BLaER1 treated with 17β-estradiol and CSF1 and Interleukin-3, amounts not matched to agents 10 nM and 100 nM (cell line): ENCODE data around the gene HES5.

Source experiments
- H3K27ac ChIP-seq, 11 experiments: shearing (Covaris generic); formaldehyde crosslinking; 2 replicates each; pipeline ENCODE4 v1.8.1; 2022
- H3K27me3 ChIP-seq, 11 experiments: shearing (Covaris generic); formaldehyde crosslinking; 2 replicates each; pipeline ENCODE4 v1.8.1; 2022
- H3K36me3 ChIP-seq, 11 experiments: shearing (Covaris generic); formaldehyde crosslinking; 2 replicates each; pipeline ENCODE4 v1.8.1; 2022
- H3K4me1 ChIP-seq, 10 experiments: shearing (Covaris generic); formaldehyde crosslinking; 2 replicates each; pipeline ENCODE4 v1.8.1; 2022
- H3K4me2 ChIP-seq, 11 experiments: shearing (Covaris generic); formaldehyde crosslinking; 2 replicates each; pipeline ENCODE4 v1.8.1; 2022
- H3K4me3 ChIP-seq, 10 experiments: shearing (Covaris generic); formaldehyde crosslinking; 2 replicates each; pipeline ENCODE4 v1.8.1; 2022
- H3K9ac ChIP-seq, 11 experiments: shearing (Covaris generic); formaldehyde crosslinking; 2 replicates each; pipeline ENCODE4 v1.8.1; 2022
- H3K9me3 ChIP-seq, 11 experiments: shearing (Covaris generic); formaldehyde crosslinking; replicated peaks in 1 of 11; 2 replicates each; pipeline ENCODE4 v1.8.1; 2022
- H4K20me1 ChIP-seq, 11 experiments: shearing (Covaris generic); formaldehyde crosslinking; 2 replicates each; pipeline ENCODE4 v1.8.1; 2022
- Cebpa-rat ChIP-seq, 11 experiments: shearing (Covaris generic); IDR thresholded peaks; 2 replicates each; pipeline ENCODE4 v1.8.1; 2022

HES5 gene

DNA sequence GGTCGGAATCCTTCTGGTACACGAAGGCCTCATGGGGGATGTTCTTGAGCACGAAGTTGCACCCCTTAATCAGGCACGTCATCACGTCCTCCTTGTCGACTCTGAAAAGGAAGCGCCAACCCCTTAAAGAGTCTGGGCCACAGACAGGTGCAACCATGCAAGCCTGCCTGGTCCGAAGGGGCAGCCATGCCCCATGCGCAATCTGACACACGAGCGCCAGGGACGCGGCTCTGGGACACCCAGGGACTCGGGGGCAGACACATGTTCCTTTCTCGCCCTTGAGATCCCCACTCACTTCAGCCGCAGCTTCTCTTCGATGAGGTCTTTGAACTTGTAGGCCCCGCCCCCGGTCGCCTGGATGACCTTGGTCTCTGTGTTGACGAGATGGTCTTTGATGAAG, 9.3 kb downstream of the HES5 start:
- H3K4me2 ChIP-seq, result peak overlapping the region in 8 of 11 experiments; percentile 25 to 98 (median 58); a peak in 15 of 22 replicates
- no peak overlapping the region for H3K9ac ChIP-seq
- peaks cover 46 to 72% (median 57%) of the 10 kb centered on the region in 11 experiments for H3K36me3 ChIP-seq
- no peaks in the 10 kb centered on the region for H3K9me3 ChIP-seq
- no peak overlapping the region for H3K27ac ChIP-seq
- H4K20me1 ChIP-seq, result peaks cover 87 to 100% (median 98%) of the 10 kb centered on the region in 11 experiments
- H3K4me1 ChIP-seq, result peaks cover 21 to 97% (median 87%) of the 10 kb centered on the region in 10 experiments
- no peak overlapping the region for H3K4me3 ChIP-seq
- no peak for TF ChIP-seq Cebpa-rat (IDR thresholded peaks at IDR 0.05)
- H3K27me3 ChIP-seq, result no peaks in the 10 kb centered on the region

DNA sequence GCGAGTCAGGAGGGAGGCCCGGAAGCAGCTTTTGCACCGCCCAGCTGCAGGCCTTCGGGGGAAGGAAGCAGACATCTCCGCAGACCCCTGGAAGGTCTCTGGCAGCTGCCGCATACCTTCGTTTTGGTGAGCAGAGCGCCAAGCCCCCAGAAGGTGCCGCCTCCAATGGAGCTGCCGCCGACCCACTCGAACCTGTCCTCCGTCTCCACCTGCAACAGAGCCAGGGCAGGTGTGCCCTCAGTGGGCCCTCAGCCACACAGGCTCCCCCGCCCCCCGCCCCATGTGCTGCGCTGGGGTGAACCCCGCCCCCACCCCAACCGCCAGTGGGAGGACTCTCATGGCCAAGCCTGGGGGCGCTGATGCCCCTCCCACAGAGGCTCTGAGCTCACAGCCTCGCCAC, 9.9 kb downstream of the HES5 start:
- TF ChIP-seq Cebpa-rat (IDR thresholded peaks at IDR 0.05), result no peak
- Histone ChIP-seq H4K20me1 (peaks cover 81 to 100% (median 98%) of the 10 kb centered on the region in 11 experiments), H3K4me3 (peak overlapping the region in 1 of 10 experiments; percentile 6; a peak in 1 of 20 replicates), H3K27me3 (no peaks in the 10 kb centered on the region), H3K36me3 (peaks cover 52 to 78% (median 63%) of the 10 kb centered on the region in 11 experiments), H3K4me2 (peak overlapping the region; percentile 7 to 87 (median 73); a peak in 20 of 22 replicates), H3K4me1 (peaks cover 18 to 91% (median 82%) of the 10 kb centered on the region in 10 experiments), H3K27ac (peak overlapping the region in 1 of 11 experiments; percentile 49; a peak in 1 of 22 replicates), H3K9ac (peak overlapping the region in 3 of 11 experiments; percentile 5 to 37 (median 27); a peak in 2 of 22 replicates), H3K9me3 (no peaks in the 10 kb centered on the region)

DNA sequence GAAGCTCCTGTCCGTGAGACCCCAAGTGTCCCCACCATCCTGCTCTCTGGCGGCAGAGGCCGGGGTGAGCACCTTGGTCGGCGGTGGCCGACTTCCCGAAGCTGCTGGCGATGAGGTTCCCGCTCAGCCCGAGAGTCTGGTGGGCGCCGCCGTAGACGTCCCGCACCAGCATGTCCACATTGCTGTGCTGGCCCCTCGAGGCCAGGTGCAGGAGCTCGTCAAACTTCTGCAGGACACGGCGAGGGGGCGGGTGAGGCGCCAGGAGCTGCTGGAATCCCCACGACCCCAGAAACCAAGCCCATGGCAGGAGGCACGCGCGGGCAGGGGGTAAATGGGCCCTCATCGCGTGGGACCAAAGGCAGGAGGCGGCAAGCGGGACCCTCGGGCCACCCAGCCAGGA, 10.3 kb downstream of the HES5 start:
- no peak for TF ChIP-seq Cebpa-rat (IDR thresholded peaks at IDR 0.05)
- Histone ChIP-seq H4K20me1 (peaks cover 77 to 100% (median 98%) of the 10 kb centered on the region in 11 experiments), H3K4me2 (peak overlapping the region; percentile 7 to 87 (median 73); a peak in 20 of 22 replicates), H3K27me3 (no peaks in the 10 kb centered on the region), H3K9me3 (no peaks in the 10 kb centered on the region), H3K27ac (peak overlapping the region in 3 of 11 experiments; percentile 22 to 49 (median 23); a peak in 2 of 22 replicates), H3K36me3 (peaks cover 57 to 83% (median 67%) of the 10 kb centered on the region in 11 experiments), H3K4me1 (peaks cover 13 to 86% (median 78%) of the 10 kb centered on the region in 10 experiments), H3K9ac (peak overlapping the region in 8 of 11 experiments; percentile 5 to 38 (median 28); a peak in 7 of 22 replicates), H3K4me3 (peak overlapping the region in 2 of 10 experiments; percentile 6 to 11; a peak in 1 of 20 replicates)

DNA sequence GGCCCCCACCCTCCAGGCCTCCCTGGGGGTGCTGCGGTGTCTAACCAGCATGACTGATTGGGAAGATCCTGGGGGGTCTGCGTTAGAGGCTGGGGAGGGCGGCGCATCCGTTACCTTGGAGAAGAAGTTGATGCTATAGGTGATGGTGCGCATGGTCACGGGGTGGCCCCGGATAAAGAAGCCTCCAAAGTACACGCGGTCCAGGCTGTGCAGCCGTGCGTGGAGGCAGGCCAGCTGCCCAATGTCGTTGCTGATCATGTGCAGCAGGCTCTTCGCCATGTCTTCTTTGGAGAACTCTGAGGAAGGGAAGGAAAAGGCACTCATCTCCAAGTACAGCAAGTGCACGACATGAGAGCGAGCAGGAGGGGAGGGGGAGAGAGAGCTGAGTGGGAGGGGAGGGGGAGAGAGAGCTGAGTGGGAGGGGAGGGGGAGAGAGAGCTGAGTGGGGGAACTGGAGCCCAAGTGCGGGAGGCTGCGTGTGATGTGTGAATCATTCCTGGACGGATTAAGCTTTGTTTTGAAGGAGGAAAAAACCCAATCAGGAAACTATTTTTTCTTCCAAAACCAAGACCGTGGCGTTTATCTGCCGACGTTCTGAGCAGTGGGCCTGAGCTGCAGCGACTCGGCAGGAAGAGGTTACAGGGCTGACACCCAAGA, 10.9 kb downstream of the HES5 start:
- Histone ChIP-seq H3K27ac (peak overlapping the region in 3 of 11 experiments; percentile 22 to 49 (median 23); a peak in 2 of 22 replicates), H3K4me2 (peak overlapping the region in 10 of 11 experiments; percentile 7 to 87 (median 75); a peak in 18 of 22 replicates), H3K27me3 (no peaks in the 10 kb centered on the region), H3K9ac (peak overlapping the region in 7 of 11 experiments; percentile 5 to 38 (median 28); a peak in 6 of 22 replicates), H3K4me3 (peak overlapping the region in 2 of 10 experiments; percentile 6 to 11; a peak in 1 of 20 replicates), H4K20me1 (peaks cover 71 to 97% (median 93%) of the 10 kb centered on the region in 11 experiments), H3K36me3 (peaks cover 59 to 86% (median 71%) of the 10 kb centered on the region in 11 experiments), H3K9me3 (no peaks in the 10 kb centered on the region), H3K4me1 (peaks cover 8 to 80% (median 72%) of the 10 kb centered on the region in 10 experiments)
- no peak for TF ChIP-seq Cebpa-rat (IDR thresholded peaks at IDR 0.05)

DNA sequence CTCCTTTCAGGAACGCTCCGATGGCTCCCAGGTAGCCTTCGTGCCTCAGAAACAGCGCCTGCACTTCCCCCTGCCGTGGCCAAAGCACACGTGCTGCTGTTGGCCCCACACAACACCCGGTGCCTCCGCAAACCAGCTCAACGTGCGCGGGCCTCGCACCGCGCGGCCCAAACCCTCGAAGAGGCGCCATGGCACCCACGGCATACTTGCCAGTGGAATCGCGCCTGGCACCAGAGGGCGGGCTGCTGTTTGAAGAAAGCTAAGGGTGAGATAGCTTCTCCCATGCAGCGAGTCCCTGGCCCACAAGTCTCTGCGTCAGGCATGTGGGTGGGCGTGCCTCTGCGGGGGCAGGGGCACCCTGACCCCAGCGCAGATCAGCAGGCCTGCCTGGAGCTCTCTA, 11.5 kb downstream of the HES5 start:
- no peaks in the 10 kb centered on the region for H3K27me3 ChIP-seq
- peak overlapping the region in 8 of 11 experiments; percentile 39 to 87 (median 75); a peak in 16 of 22 replicates for H3K4me2 ChIP-seq
- H4K20me1 ChIP-seq, result peaks cover 70 to 97% (median 91%) of the 10 kb centered on the region in 11 experiments
- H3K9ac ChIP-seq, result 0 out of 22 replicates have a peak overlapping the region, but pooled peaks of 2 of the 11 experiments have one; percentile 12 to 27
- no peaks in the 10 kb centered on the region for H3K9me3 ChIP-seq
- no peak overlapping the region for H3K4me3 ChIP-seq
- TF ChIP-seq Cebpa-rat (IDR thresholded peaks at IDR 0.05), result no peak
- peaks cover 1 to 74% (median 66%) of the 10 kb centered on the region in 10 experiments for H3K4me1 ChIP-seq
- H3K27ac ChIP-seq, result no peak overlapping the region; a peak in 1 of 22 replicates
- peaks cover 65 to 88% (median 77%) of the 10 kb centered on the region in 11 experiments for H3K36me3 ChIP-seq

DNA sequence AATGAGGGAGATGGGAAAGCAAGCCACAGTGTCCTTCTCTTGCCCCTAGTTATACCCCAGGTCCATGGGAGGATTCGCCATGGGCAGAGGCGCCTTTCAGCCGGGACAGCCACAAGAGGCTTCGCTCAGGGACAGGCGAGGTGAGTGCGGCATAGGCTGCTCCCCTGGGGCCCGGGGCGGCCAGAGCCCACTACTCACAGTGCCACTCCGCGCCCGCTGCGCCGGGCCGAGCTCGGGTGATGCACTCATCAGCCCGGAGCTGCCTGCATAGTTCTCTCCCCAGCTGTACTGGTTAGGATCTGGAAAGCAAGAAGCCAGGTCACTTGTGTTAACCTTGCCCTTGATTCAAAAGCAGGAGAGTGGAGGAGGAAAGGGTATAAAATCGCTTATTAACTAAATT, 12.1 kb downstream of the HES5 start:
- H3K36me3 ChIP-seq, result peaks cover 71 to 91% (median 83%) of the 10 kb centered on the region in 11 experiments

DNA sequence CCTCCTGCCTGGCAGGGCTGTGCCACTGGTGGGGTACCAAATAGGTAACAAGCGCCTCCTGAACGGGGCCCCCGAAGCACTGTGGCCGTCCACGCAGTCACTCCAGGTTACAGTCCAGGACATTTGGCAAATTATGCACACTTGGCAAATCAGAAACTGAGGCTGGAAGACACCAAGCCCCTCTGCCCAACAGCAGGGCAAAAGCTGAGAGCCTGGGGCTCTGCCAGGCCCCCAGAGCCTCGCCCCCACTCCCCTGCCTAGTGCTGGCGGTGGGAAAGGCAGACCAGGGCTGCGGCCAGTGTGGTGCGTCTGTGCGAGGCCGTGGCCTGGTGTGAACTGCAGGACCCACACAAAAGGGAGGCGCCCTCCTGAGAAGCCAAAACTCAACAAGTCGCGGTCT, 13.1 kb downstream of the HES5 start:
- Histone ChIP-seq H3K27ac (no peak overlapping the region), H3K4me2 (peak overlapping the region in 7 of 11 experiments; percentile 62 to 87 (median 77); a peak in 12 of 22 replicates), H3K9me3 (no peaks in the 10 kb centered on the region), H3K4me1 (peaks cover 0 to 58% (median 51%) of the 10 kb centered on the region in 10 experiments; a peak in 18 of 20 replicates), H3K27me3 (no peaks in the 10 kb centered on the region), H3K4me3 (no peak overlapping the region), H3K9ac (peak overlapping the region in 4 of 11 experiments; percentile 12 to 41 (median 22); a peak in 3 of 22 replicates), H4K20me1 (peaks cover 56 to 97% (median 91%) of the 10 kb centered on the region in 11 experiments), H3K36me3 (peaks cover 81 to 95% (median 93%) of the 10 kb centered on the region in 11 experiments)
- no peak for TF ChIP-seq Cebpa-rat (IDR thresholded peaks at IDR 0.05)

More for the DNA sequence above, 12.1 kb downstream of the HES5 start:
- peak overlapping the region in 8 of 11 experiments; percentile 39 to 87 (median 75); a peak in 16 of 22 replicates for H3K4me2 ChIP-seq
- H3K27me3 ChIP-seq, result no peaks in the 10 kb centered on the region
- 0 out of 22 replicates have a peak overlapping the region, but pooled peaks of 2 of the 11 experiments have one; percentile 12 to 14 for H3K9ac ChIP-seq
- no peaks in the 10 kb centered on the region for H3K9me3 ChIP-seq
- H3K4me3 ChIP-seq, result no peak overlapping the region
- TF ChIP-seq Cebpa-rat (IDR thresholded peaks at IDR 0.05), result no peak
- peaks cover 66 to 97% (median 91%) of the 10 kb centered on the region in 11 experiments for H4K20me1 ChIP-seq
- H3K4me1 ChIP-seq, result peaks cover 0 to 68% (median 60%) of the 10 kb centered on the region in 10 experiments; a peak in 18 of 20 replicates
- no peak overlapping the region for H3K27ac ChIP-seq

DNA sequence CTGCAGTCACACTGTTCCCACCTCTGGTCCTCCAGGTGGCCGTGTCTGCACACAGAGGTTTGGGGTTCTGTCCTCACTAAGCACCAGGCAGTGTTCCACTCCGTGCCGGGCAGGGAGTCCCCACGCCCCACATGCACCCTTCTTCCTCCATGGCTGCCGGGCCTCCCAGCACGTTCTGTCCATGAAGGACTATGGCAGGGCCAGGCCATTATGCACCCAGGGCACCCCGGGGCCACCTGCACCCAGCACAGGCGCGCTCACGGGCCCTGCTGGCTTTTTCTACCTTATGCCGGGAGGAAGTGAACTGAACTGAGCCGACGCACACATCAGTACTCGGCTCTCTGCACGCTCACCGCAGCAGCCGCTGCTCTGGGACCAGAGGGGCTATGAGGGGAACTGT, 13.9 kb downstream of the HES5 start:
- H3K4me2 ChIP-seq, result no peak overlapping the region
- H3K4me3 ChIP-seq, result no peak overlapping the region
- no peaks in the 10 kb centered on the region for H3K27me3 ChIP-seq
- peaks cover 84 to 95% (median 94%) of the 10 kb centered on the region in 11 experiments for H3K36me3 ChIP-seq
- H3K27ac ChIP-seq, result no peak overlapping the region
- no peak overlapping the region for H3K9ac ChIP-seq
- peaks cover 47 to 97% (median 91%) of the 10 kb centered on the region in 11 experiments for H4K20me1 ChIP-seq
- no peak for TF ChIP-seq Cebpa-rat (IDR thresholded peaks at IDR 0.05)
- peaks cover 0 to 50% (median 43%) of the 10 kb centered on the region in 10 experiments; a peak in 18 of 20 replicates for H3K4me1 ChIP-seq
- H3K9me3 ChIP-seq, result no peaks in the 10 kb centered on the region

DNA sequence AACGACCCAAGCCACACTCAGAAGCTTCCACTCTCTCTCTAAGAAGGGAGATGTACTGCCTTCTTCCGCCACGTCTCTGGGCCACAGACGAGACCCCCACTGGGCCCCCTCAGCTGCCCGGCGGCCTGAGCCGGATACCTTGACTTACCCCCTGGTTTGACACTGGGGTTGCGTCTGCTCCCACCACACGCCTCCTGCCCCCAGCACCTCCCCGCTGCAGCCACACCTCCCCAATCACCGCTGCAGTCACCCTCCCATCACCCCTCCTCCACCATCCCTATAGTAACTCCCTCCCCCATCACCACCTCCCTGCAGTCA, 14.3 kb downstream of the HES5 start:
- TF ChIP-seq Cebpa-rat (IDR thresholded peaks at IDR 0.05), result no peak
- Histone ChIP-seq H3K9ac (no peak overlapping the region), H3K4me3 (no peak overlapping the region), H3K4me1 (peaks cover 0 to 46% (median 39%) of the 10 kb centered on the region in 10 experiments; a peak in 18 of 20 replicates), H3K4me2 (no peak overlapping the region), H3K27ac (no peak overlapping the region), H4K20me1 (peaks cover 43 to 97% (median 90%) of the 10 kb centered on the region in 11 experiments; a peak in 21 of 22 replicates), H3K9me3 (no peaks in the 10 kb centered on the region), H3K36me3 (peaks cover 84 to 95% (median 94%) of the 10 kb centered on the region in 11 experiments), H3K27me3 (no peaks in the 10 kb centered on the region)
